HG03457 (cell line): ENCODE measurements around the gene RMDN3.

Experiments used
- ATAC-seq: cut with Tn5 transposase; IDR thresholded peaks from one replicate; pipeline ENCODE4 v1.9.1; 2021; ENCODE audit warnings: moderate number of reproducible peaks; ENCODE audit not compliant: unreplicated experiment

The RMDN3 gene

GRCh38 chr15:40694688-40695468 is 60.2 kb downstream of the RMDN3 start, which contains the start of gene RAD51:
Gene RAD51, plus strand, starts transcription at chr15:40695174. Its CDS starts 3,585 bp downstream, at chr15:40698759.
- peak; percentile 77 for ATAC-seq

- ATAC-seq = no peak
These were observed 61.0 kb downstream of the RMDN3 start for GRCh38 chr15:40693904-40694687.

GRCh38 chr15:40691737-40692136 is 63.3 kb downstream of the RMDN3 start:
- ATAC-seq = no peak

- no peak for ATAC-seq
These were observed 65.9 kb downstream of the RMDN3 start for GRCh38 chr15:40688932-40689799.
